HepG2 (cell line): ENCODE measurements around the gene ARIH2. TPM values are rescaled to one million over a fixed set of nuclear protein-coding genes. Genes with fewer than 3 reads are reported as not detected.

Experiments
- ARNTL ChIP-seq: sonication (generic); formaldehyde crosslinking; IDR thresholded peaks from 2 replicates; pipeline ENCODE4 v1.4.0; 2020; ENCODE audit warnings: mild to moderate bottlenecking, missing genetic modification reagents
- CEBPG ChIP-seq: IDR thresholded peaks from 2 replicates; pipeline ENCODE4 v1.6.1; 2016
- ETV6 ChIP-seq: sonication (generic); formaldehyde crosslinking; conservative IDR thresholded peaks from 2 replicates; pipeline ENCODE4 v1.4.0; 2020; ENCODE audit warnings: missing genetic modification reagents
- HNF1B ChIP-seq: sonication (generic); formaldehyde crosslinking; IDR thresholded peaks from 2 replicates; pipeline ENCODE4 v1.5.1; 2020; ENCODE audit warnings: mild to moderate bottlenecking, moderate library complexity, missing genetic modification reagents
- HOXA9 ChIP-seq: sonication (generic); formaldehyde crosslinking; IDR thresholded peaks from 2 replicates; pipeline ENCODE4 v1.8.1; 2022; ENCODE audit warnings: missing genetic modification reagents, mild to moderate bottlenecking, moderate library complexity, borderline replicate concordance
- KLF9 ChIP-seq: IDR thresholded peaks from 2 replicates; pipeline ENCODE4 v1.6.1; 2016; ENCODE audit warnings: low read depth
- MIXL1 ChIP-seq: IDR thresholded peaks from 2 replicates; pipeline ENCODE4 v1.6.1; 2016
- NFE2L1 ChIP-seq: sonication (generic); formaldehyde crosslinking; IDR thresholded peaks from 2 replicates; pipeline ENCODE4 v1.4.0; 2020; ENCODE audit warnings: missing genetic modification reagents, mild to moderate bottlenecking, borderline replicate concordance
- NFRKB ChIP-seq: fragments of 450-650 bp; IDR thresholded peaks from 2 replicates; pipeline ENCODE4 v1.6.1; 2017
- PCBP2 ChIP-seq: fragments of 200-400 bp; formaldehyde crosslinking; optimal IDR thresholded peaks from 2 replicates; pipeline ENCODE3; 2018; ENCODE audit warnings: low read length, low read depth; ENCODE audit not compliant: poor library complexity, severe bottlenecking
- REPIN1 ChIP-seq: sonication (generic); formaldehyde crosslinking; IDR thresholded peaks from 2 replicates; pipeline ENCODE4 v1.8.0; 2022; ENCODE audit warnings: missing genetic modification reagents, low read depth, mild to moderate bottlenecking, borderline replicate concordance
- RFXAP ChIP-seq: sonication (generic); formaldehyde crosslinking; IDR thresholded peaks from 2 replicates; pipeline ENCODE4 v1.4.0; 2020; ENCODE audit warnings: missing genetic modification reagents, borderline replicate concordance
- SRSF4 ChIP-seq: fragments of 200-400 bp; formaldehyde crosslinking; IDR thresholded peaks from one replicate; pipeline ENCODE4 v1.6.1; 2018; ENCODE audit warnings: mild to moderate bottlenecking, low read depth, low read length, moderate library complexity; ENCODE audit not compliant: poor library complexity, severe bottlenecking
- STAT6 ChIP-seq: sonication (generic); formaldehyde crosslinking; IDR thresholded peaks from 2 replicates; pipeline ENCODE4 v1.4.0; 2020; ENCODE audit warnings: missing genetic modification reagents, mild to moderate bottlenecking, borderline replicate concordance
- ZFP37 ChIP-seq: sonication (generic); formaldehyde crosslinking; IDR thresholded peaks from 2 replicates; pipeline ENCODE4 v1.4.0; 2020; ENCODE audit warnings: missing genetic modification reagents, borderline replicate concordance
- ZFP62 ChIP-seq: sonication (generic); formaldehyde crosslinking; IDR thresholded peaks from 2 replicates; pipeline ENCODE4 v1.4.0; 2020; ENCODE audit warnings: missing genetic modification reagents
- ZFX ChIP-seq: sonication (generic); formaldehyde crosslinking; IDR thresholded peaks from 2 replicates; pipeline ENCODE4 v1.4.0; 2020; ENCODE audit warnings: mild to moderate bottlenecking, low read depth, missing genetic modification reagents, moderate library complexity
- ZNF296 ChIP-seq: sonication (generic); formaldehyde crosslinking; conservative IDR thresholded peaks from 2 replicates; pipeline ENCODE4 v1.5.0; 2020; ENCODE audit warnings: mild to moderate bottlenecking, missing genetic modification reagents
- ZNF788 ChIP-seq: sonication (generic); formaldehyde crosslinking; IDR thresholded peaks from 2 replicates; pipeline ENCODE4 v1.5.0; 2020; ENCODE audit warnings: mild to moderate bottlenecking, missing genetic modification reagents, borderline replicate concordance
- polyA plus RNA-seq, 8 experiments: library from polyadenylated mRNA; depleted of rRNA in 3 of 8; stranded (reverse) in 7 of 8; unstranded in 1 of 8; fragments of >200 nt; fragmentation: Illumina TruSeq in 4 of 8; extraction: Trizol in 4 of 8; gene quantifications; 2 replicates each; pipeline versions ENCODE4 v1.2.1 to v1.2.3, GENCODE V29; 2011 to 2016; ENCODE audit warnings: low read depth in 4 of 8, missing spikeins in 1 of 8, mixed read lengths in 1 of 8; ENCODE audit not compliant: insufficient read depth in 1 of 8
- total RNA-seq, 5 experiments: library from RNA; depleted of rRNA; stranded (reverse); fragments of >200 nt; fragmentation: Illumina TruSeq; extraction: Trizol; gene quantifications; 2 replicates each; pipeline ENCODE4 v1.2.3, GENCODE V29; 2016; ENCODE audit warnings: low read depth in 1 of 5
- TF ChIP-seq, protein P1 (sequence below): sonication (generic); formaldehyde crosslinking; IDR thresholded peaks from 2 replicates; pipeline ENCODE4 v1.5.1; 2020; ENCODE audit warnings: mild to moderate bottlenecking, missing genetic modification reagents
- TF ChIP-seq, protein P2 (sequence below): sonication (generic); formaldehyde crosslinking; IDR thresholded peaks from 2 replicates; pipeline ENCODE4 v1.8.0; 2022; ENCODE audit warnings: missing genetic modification reagents, mild to moderate bottlenecking, borderline replicate concordance

ARIH2 gene
- total and polyA plus RNA-seq, 2 of the 13 experiments (the other 11 are each of a cell fraction or from before 2014, with no cell fraction given): 64.8 to 83.3 TPM

GRCh38 chr3:48898383-48899234, 20.0 kb upstream of the ARIH2 start, which contains the start of gene SLC25A20 (continued):
- TF ChIP-seq, protein P1, sequence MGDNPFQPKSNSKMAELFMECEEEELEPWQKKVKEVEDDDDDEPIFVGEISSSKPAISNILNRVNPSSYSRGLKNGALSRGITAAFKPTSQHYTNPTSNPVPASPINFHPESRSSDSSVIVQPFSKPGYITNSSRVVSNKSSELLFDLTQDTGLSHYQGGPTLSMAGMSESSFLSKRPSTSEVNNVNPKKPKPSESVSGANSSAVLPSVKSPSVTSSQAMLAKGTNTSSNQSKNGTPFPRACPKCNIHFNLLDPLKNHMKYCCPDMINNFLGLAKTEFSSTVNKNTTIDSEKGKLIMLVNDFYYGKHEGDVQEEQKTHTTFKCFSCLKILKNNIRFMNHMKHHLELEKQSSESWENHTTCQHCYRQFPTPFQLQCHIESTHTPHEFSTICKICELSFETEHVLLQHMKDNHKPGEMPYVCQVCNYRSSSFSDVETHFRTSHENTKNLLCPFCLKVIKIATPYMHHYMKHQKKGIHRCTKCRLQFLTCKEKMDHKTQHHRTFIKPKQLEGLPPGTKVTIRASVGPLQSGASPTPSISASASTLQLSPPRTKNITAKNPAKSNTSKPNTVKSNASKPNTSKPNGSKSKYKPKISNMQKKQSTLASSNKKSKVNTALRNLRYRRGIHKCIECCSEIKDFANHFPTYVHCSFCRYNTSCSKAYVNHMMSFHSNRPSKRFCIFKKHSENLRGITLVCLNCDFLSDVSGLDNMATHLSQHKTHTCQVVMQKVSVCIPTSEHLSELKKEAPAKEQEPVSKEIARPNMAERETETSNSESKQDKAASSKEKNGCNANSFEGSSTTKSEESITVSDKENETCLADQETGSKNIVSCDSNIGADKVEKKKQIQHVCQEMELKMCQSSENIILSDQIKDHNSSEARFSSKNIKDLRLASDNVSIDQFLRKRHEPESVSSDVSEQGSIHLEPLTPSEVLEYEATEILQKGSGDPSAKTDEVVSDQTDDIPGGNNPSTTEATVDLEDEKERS (CRISPR knock-in tag): peak; percentile 83
- TF ChIP-seq RFXAP (CRISPR knock-in tag) (0 out of 2 replicates have a peak, but pooled peaks have one; percentile 24), ZFP62 (CRISPR knock-in tag) (no peak), REPIN1 (CRISPR knock-in tag) (peak; percentile 62; the same call in 1 of the 2 replicates), ZFP37 (CRISPR knock-in tag) (no peak), NFRKB (no peak), HNF1B (peak; percentile 54), MIXL1 (CRISPR knock-in tag) (0 out of 2 replicates have a peak, but pooled peaks have one; percentile 11), SRSF4 (no peak), ETV6 (CRISPR knock-in tag) (no peak), KLF9 (CRISPR knock-in tag) (peak; percentile 30; the same call in 1 of the 2 replicates), CEBPG (CRISPR knock-in tag) (no peak), NFE2L1 (CRISPR knock-in tag) (no peak), ARNTL (CRISPR knock-in tag) (peak; percentile 47; the same call in 1 of the 2 replicates), ZNF296 (CRISPR knock-in tag) (no peak), ZFX (CRISPR knock-in tag) (peak; percentile 74), PCBP2 (no peak), STAT6 (no peak; the same call in 1 of the 2 replicates), ZNF788 (CRISPR knock-in tag) (peak; percentile 70; the same call in 1 of the 2 replicates), HOXA9 (no peak)
- TF ChIP-seq, protein P2, sequence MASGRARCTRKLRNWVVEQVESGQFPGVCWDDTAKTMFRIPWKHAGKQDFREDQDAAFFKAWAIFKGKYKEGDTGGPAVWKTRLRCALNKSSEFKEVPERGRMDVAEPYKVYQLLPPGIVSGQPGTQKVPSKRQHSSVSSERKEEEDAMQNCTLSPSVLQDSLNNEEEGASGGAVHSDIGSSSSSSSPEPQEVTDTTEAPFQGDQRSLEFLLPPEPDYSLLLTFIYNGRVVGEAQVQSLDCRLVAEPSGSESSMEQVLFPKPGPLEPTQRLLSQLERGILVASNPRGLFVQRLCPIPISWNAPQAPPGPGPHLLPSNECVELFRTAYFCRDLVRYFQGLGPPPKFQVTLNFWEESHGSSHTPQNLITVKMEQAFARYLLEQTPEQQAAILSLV (CRISPR knock-in tag): peak; percentile 93
